Fibroblast of peridontal ligament (primary cell): ENCODE results near the gene FYCO1.

Experiments
- DNase-seq: peaks from one replicate; pipeline ENCODE4 v3.0.0-alpha.2; 2010; ENCODE audit errors: extremely low read depth

The FYCO1 gene

GRCh38 chr3:45915518-45916231 lies 79.9 kb downstream of the FYCO1 start:
- DNase-seq: peak; percentile 77

- no peak for DNase-seq
Measured at GRCh38 chr3:45915059-45915439, 80.6 kb downstream of the FYCO1 start.

GRCh38 chr3:45914362-45915058 lies 81.1 kb downstream of the FYCO1 start:
- DNase-seq: no peak

- DNase-seq: no peak
Measured at GRCh38 chr3:45912435-45912834, 83.2 kb downstream of the FYCO1 start.

- no peak for DNase-seq
Measured at GRCh38 chr3:45911511-45912226, 84.0 kb downstream of the FYCO1 start.

GRCh38 chr3:45910892-45911291 lies 84.7 kb downstream of the FYCO1 start:
- DNase-seq: no peak

GRCh38 chr3:45909542-45909941 lies 86.1 kb downstream of the FYCO1 start:
- no peak for DNase-seq

- no peak for DNase-seq
Measured at GRCh38 chr3:45908761-45909160, 86.9 kb downstream of the FYCO1 start.

GRCh38 chr3:45907769-45908705 lies 87.6 kb downstream of the FYCO1 start:
- DNase-seq: peak; percentile 67

- peak; percentile 72 for DNase-seq
Measured at GRCh38 chr3:45906681-45907407, 88.8 kb downstream of the FYCO1 start.

- no peak for DNase-seq
Measured at GRCh38 chr3:45905755-45906154, 89.9 kb downstream of the FYCO1 start.

- DNase-seq: no peak
Measured at GRCh38 chr3:45904931-45905330, 90.7 kb downstream of the FYCO1 start.

- DNase-seq: peak; percentile 71
Measured at GRCh38 chr3:45896956-45897355, 98.7 kb downstream of the FYCO1 start.

GRCh38 chr3:45895686-45896468 lies 99.7 kb downstream of the FYCO1 start:
- no peak for DNase-seq

- DNase-seq: no peak
Measured at GRCh38 chr3:45894015-45894414, 101.6 kb downstream of the FYCO1 start.

GRCh38 chr3:45892161-45892560 lies 103.5 kb downstream of the FYCO1 start:
- no peak for DNase-seq

- no peak for DNase-seq
Measured at GRCh38 chr3:45890405-45890804, 105.2 kb downstream of the FYCO1 start.

GRCh38 chr3:45889337-45889736 lies 106.3 kb downstream of the FYCO1 start:
- no peak for DNase-seq

- DNase-seq: no peak
Measured at GRCh38 chr3:45887759-45888511, 107.7 kb downstream of the FYCO1 start.
